Lower lobe of right lung (tissue), 2 donors: Measurements from ENCODE around the gene METAP1D. TPM values are rescaled to one million over a fixed set of nuclear protein-coding genes. Genes with fewer than 3 reads are reported as not detected.

Experiments
- ATAC-seq, 2 donors: fragments of 200-7000 bp; cut with Tn5 transposase; one replicate each; pipeline ENCODE4 v1.9.1; 2020 to 2022; ENCODE audit warnings: mild to moderate bottlenecking in 2 of 2, moderate library complexity in 2 of 2
- DNase-seq: peaks from one replicate; pipeline ENCODE4 v3.0.0-alpha.2; 2020
- H3K27ac ChIP-seq: fragments of 200-600 bp; one replicate; pipeline ENCODE4 v1.8.0; 2022
- H3K27me3 ChIP-seq: fragments of 200-600 bp; one replicate; pipeline ENCODE4 v1.8.0; 2022; ENCODE audit warnings: low read depth
- H3K36me3 ChIP-seq: fragments of 200-600 bp; one replicate; pipeline ENCODE4 v1.8.0; 2022; ENCODE audit warnings: mild to moderate bottlenecking
- H3K4me1 ChIP-seq: fragments of 200-600 bp; one replicate; pipeline ENCODE4 v1.8.0; 2022
- H3K4me3 ChIP-seq: fragments of 200-600 bp; one replicate; pipeline ENCODE4 v1.8.0; 2022; ENCODE audit warnings: mild to moderate bottlenecking
- H3K9me3 ChIP-seq: fragments of 200-600 bp; one replicate; pipeline ENCODE4 v1.8.0; 2022
- intact Hi-C: fragments of 100-400 bp; cut with DNase I; formaldehyde crosslinking; loops from one replicate; pipeline ENCODE4 v1.11.0; 2022
- total RNA-seq: library from RNA; stranded (reverse); fragmentation: NEBNext Ultra II Directional; extraction: Animal tissue kit (Norgen Biotek cat#: 25700); gene quantifications from one replicate; pipeline ENCODE4 v1.2.1, GENCODE V29; 2021
- TF ChIP-seq, protein P1 (sequence below): fragments of 200-600 bp; IDR thresholded peaks from one replicate; pipeline ENCODE4 v1.8.0; 2022; ENCODE audit warnings: antibody characterized with exemption, mild to moderate bottlenecking
- donor health status: DM: no; HTN: yes; CAD: no; lungs with severe emphysema.

METAP1D gene
- total RNA-seq, 1 donor from 2014 or later = 3.8 TPM

GRCh38 chr2:171958475-171958874, 41.3 kb upstream of the METAP1D start:
- Histone ChIP-seq H3K4me3 (no peak overlapping the region), H3K36me3 (no peaks in the 10 kb centered on the region), H3K4me1 (no peaks in the 10 kb centered on the region), H3K27me3 (no peaks in the 10 kb centered on the region), H3K27ac (no peak overlapping the region), H3K9me3 (no peaks in the 10 kb centered on the region)
- TF ChIP-seq, protein P1, sequence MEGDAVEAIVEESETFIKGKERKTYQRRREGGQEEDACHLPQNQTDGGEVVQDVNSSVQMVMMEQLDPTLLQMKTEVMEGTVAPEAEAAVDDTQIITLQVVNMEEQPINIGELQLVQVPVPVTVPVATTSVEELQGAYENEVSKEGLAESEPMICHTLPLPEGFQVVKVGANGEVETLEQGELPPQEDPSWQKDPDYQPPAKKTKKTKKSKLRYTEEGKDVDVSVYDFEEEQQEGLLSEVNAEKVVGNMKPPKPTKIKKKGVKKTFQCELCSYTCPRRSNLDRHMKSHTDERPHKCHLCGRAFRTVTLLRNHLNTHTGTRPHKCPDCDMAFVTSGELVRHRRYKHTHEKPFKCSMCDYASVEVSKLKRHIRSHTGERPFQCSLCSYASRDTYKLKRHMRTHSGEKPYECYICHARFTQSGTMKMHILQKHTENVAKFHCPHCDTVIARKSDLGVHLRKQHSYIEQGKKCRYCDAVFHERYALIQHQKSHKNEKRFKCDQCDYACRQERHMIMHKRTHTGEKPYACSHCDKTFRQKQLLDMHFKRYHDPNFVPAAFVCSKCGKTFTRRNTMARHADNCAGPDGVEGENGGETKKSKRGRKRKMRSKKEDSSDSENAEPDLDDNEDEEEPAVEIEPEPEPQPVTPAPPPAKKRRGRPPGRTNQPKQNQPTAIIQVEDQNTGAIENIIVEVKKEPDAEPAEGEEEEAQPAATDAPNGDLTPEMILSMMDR = no peak
- ATAC-seq (peak; percentile 33 to 40), DNase-seq (no peak)
- intact Hi-C loops = no loop called here

- ATAC-seq = no peak
- Histone ChIP-seq H3K36me3 (peaks cover under 1% of the 10 kb centered on the region), H3K4me1 (no peaks in the 10 kb centered on the region), H3K27me3 (no peaks in the 10 kb centered on the region), H3K4me3 (no peak overlapping the region), H3K9me3 (no peaks in the 10 kb centered on the region), H3K27ac (no peak overlapping the region)
- intact Hi-C loops = no loop called here
- TF ChIP-seq, protein P1 = no peak
- no peak for DNase-seq
Measured at GRCh38 chr2:171959998-171960397, 39.8 kb upstream of the METAP1D start.

DNA sequence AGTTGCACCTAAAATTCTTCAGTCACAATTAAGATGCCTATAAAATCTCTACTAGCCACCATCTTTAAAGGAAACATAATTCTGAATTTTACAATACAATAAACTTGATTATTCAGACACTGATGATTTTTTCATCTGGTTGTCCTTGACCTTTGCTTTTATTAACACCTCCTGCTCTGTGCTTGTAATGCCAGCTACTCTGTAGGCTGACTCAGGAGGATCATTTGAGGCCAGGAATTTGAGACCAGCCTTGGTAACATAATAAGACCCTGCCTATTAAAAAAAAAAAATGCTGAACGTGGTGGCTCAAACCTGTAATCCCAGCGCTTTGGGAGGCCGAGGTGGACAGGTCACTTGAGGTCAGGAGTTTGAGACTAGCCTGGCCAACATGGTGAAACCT, 39.2 kb upstream of the METAP1D start:
- intact Hi-C loops = no loop called here
- DNase-seq (no peak), ATAC-seq (no peak)
- H3K27me3 ChIP-seq = no peaks in the 10 kb centered on the region
- no peak overlapping the region for H3K4me3 ChIP-seq
- TF ChIP-seq, protein P1 = no peak
- H3K9me3 ChIP-seq = no peaks in the 10 kb centered on the region
- H3K36me3 ChIP-seq = peaks cover 6% of the 10 kb centered on the region
- no peaks in the 10 kb centered on the region for H3K4me1 ChIP-seq
- no peak overlapping the region for H3K27ac ChIP-seq

- H3K27ac ChIP-seq = no peak overlapping the region
- TF ChIP-seq, protein P1 = no peak
- no peaks in the 10 kb centered on the region for H3K9me3 ChIP-seq
- H3K36me3 ChIP-seq = peaks cover 29% of the 10 kb centered on the region
- no peak for DNase-seq
- no peaks in the 10 kb centered on the region for H3K4me1 ChIP-seq
- no peak overlapping the region for H3K4me3 ChIP-seq
- no peaks in the 10 kb centered on the region for H3K27me3 ChIP-seq
- intact Hi-C loops = no loop called here
- no peak for ATAC-seq
Measured at GRCh38 chr2:171963198-171963597, 36.6 kb upstream of the METAP1D start.

DNA sequence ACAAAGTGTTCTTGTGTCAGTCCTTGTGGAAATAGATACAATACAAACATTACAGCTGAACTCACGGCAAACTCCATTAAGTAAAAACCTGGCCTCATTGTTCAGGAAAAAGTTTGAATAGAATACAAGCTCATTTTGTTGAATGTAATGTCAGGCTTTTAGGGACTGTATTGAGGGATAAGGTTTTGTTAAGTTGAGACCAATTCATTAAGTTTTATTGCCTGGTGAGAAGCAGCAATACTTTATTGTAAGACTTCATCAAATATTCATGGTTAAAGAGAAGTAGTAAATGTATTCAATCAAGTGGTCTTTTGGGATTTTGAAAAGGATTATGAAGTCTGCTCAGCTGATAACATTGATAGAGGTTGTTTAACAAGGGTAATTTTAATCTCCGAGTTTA, 35.4 kb upstream of the METAP1D start:
- DNase-seq = no peak
- ATAC-seq = no peak
- Histone ChIP-seq H3K27me3 (no peaks in the 10 kb centered on the region), H3K4me3 (no peak overlapping the region), H3K36me3 (peaks cover 34% of the 10 kb centered on the region), H3K9me3 (no peaks in the 10 kb centered on the region), H3K27ac (no peak overlapping the region), H3K4me1 (no peaks in the 10 kb centered on the region)
- TF ChIP-seq, protein P1 = no peak
- intact Hi-C loops = no loop called here

DNA sequence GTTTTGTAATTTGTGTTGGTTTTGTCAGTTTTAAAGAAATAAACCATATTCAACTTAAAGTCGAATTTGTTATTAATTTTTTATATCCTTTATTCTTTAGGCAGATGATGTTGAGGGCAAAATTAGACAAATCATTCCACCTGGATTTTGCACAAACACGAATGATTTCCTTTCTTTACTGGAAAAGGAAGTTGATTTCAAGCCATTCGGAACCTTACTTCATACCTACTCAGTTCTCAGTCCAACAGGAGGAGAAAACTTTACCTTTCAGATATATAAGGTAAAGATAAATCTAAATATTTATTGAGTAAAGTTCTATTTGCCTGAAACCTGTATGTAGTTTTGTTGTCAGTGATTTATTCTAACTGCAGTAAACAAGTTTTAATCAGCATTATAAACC, 34.5 kb upstream of the METAP1D start:
- intact Hi-C loops = no loop called here
- H3K4me1 ChIP-seq = no peaks in the 10 kb centered on the region

More for the DNA sequence above, 34.5 kb upstream of the METAP1D start:
- TF ChIP-seq, protein P1 = no peak
- Histone ChIP-seq H3K4me3 (no peak overlapping the region), H3K27me3 (no peaks in the 10 kb centered on the region), H3K27ac (no peak overlapping the region), H3K9me3 (no peaks in the 10 kb centered on the region), H3K36me3 (peaks cover 34% of the 10 kb centered on the region)
- ATAC-seq (no peak), DNase-seq (no peak)
